ENCODE results near the gene VCAM1. TPM values are rescaled to one million over a fixed set of nuclear protein-coding genes. Genes with fewer than 3 reads are reported as not detected.

VCAM1 gene
- total and polyA plus RNA-seq, 2 of the 8 experiments (the other 6 are each of a cell fraction or from before 2014, with no cell fraction given): 0.21 TPM; not detected in 1

DNA sequence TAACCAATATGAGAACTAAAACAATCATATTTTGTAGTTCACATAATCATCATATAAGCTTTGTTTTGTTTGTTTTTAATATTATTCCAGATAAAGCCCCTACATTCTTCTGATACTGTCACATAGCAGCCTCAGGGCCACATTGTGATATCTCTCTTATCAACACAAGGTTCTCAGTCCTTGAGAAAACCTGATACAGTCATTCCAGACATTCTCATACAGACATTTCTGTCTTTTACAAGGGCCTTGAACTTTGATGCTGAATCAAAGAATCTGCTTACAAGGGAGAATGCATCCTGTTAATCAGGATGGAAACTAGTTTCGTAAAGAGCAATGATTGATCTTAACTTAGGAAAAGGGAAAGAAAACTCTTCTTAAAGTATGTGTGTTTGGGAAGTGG is 12.7 kb upstream of the VCAM1 start:
- Histone ChIP-seq H3K9me3 (ENCODE audit: insufficient read depth in 2 of 2, low read depth in 1 of 2, low read length in 1 of 2) (no peaks in the 10 kb centered on the region), H3K4me2 (ENCODE audit: insufficient read depth in 1 of 2, low read depth in 2 of 2, low read length in 2 of 2) (no peak overlapping the region), H2BK20ac (ENCODE audit: low read length) (no peak overlapping the region), H2BK15ac (ENCODE audit: low read length) (no peak overlapping the region), H4K5ac (ENCODE audit: insufficient read length, low read depth, low read length) (no peak overlapping the region), H3K79me2 (ENCODE audit: control insufficient read depth in 1 of 2, insufficient read depth in 2 of 2, low read length in 2 of 2) (no peaks in the 10 kb centered on the region), H3K23ac (ENCODE audit: insufficient read length) (no peak overlapping the region), H2AFZ (ENCODE audit: low read length) (no peak overlapping the region), H3K18ac (ENCODE audit: extremely low read depth, low read length) (no peak overlapping the region), H2BK12ac (ENCODE audit: low read depth, low read length) (no peak overlapping the region), H2BK5ac (ENCODE audit: low read depth, low read length) (no peak overlapping the region), H4K91ac (replicated peaks; ENCODE audit: insufficient read length, low read length) (no peak overlapping the region), H3K27me3 (replicated peaks in 1 of 4; ENCODE audit: control insufficient read depth in 3 of 4, extremely low read depth in 1 of 4, insufficient read depth in 3 of 4, low read length in 3 of 4) (no peaks in the 10 kb centered on the region), H3K79me1 (ENCODE audit: low read depth, low read length) (no peaks in the 10 kb centered on the region), H3K4ac (replicated peaks; ENCODE audit: insufficient read length, low read depth, low read length) (no peak overlapping the region), H2BK120ac (replicated peaks; ENCODE audit: low read depth, low read length) (no peak overlapping the region), H3K4me1 (replicated peaks in 1 of 4; ENCODE audit: control insufficient read depth in 3 of 4, insufficient read depth in 4 of 4, low read length in 3 of 4) (peaks cover 0 to 5% (median 0%) of the 10 kb centered on the region in 4 experiments; a peak in 1 of 7 replicates), H3K56ac (replicated peaks; ENCODE audit: insufficient read length, low read depth, low read length) (no peak overlapping the region), H3K4me3 (ENCODE audit: extremely low read depth in 1 of 4, insufficient read depth in 2 of 4, low read depth in 3 of 4, low read length in 4 of 4) (no peak overlapping the region), H3K9ac (replicated peaks in 1 of 4; ENCODE audit: extremely low read depth in 1 of 4, low read depth in 3 of 4, low read length in 3 of 4) (no peak overlapping the region), H3K23me2 (ENCODE audit: low read depth, low read length) (no peaks in the 10 kb centered on the region), H2AK5ac (ENCODE audit: low read depth, low read length) (no peak overlapping the region), H4K20me1 (replicated peaks in 1 of 2; ENCODE audit: control insufficient read depth in 1 of 2, insufficient read depth in 2 of 2, low read length in 2 of 2) (no peaks in the 10 kb centered on the region), H3K14ac (ENCODE audit: insufficient read length) (no peak overlapping the region), H3K27ac (ENCODE audit: low read depth, low read length) (no peak overlapping the region), H4K8ac (ENCODE audit: extremely low read depth, insufficient read depth, low read length) (no peak overlapping the region), H3K36me3 (ENCODE audit: control insufficient read depth in 2 of 4, insufficient read depth in 4 of 4, low read length in 3 of 4) (no peaks in the 10 kb centered on the region)
- CTCF ChIA-PET (ENCODE audit: partially characterized antibody): no interaction called here
- POLR2A ChIA-PET (ENCODE audit: partially characterized antibody): no interaction called here
- DNase-seq (ENCODE audit: low read depth in 1 of 2, low spot score in 2 of 2): no peak
- WGBS, 2 experiments (ENCODE audit: extremely low coverage in 1 of 2, insufficient coverage in 1 of 2, insufficient read length in 1 of 2, insufficient replicate concordance in 2 of 2, low coverage in 1 of 2, low lambda C conversion rate in 2 of 2, missing lambda C conversion rate in 1 of 2): 93% methylated on average over 1 of the region's 1 CpG; no CpG with 5 or more reads in 1 of the 2 experiments
- FAIRE-seq: no peak
- TF ChIP-seq RXRA (IDR thresholded peaks at IDR 0.05; ENCODE audit: insufficient read depth, low read depth, low read length) (no peak), POLR2A (IDR thresholded peaks at IDR 0.05; ENCODE audit: control extremely low read depth in 1 of 2, low read depth in 2 of 2, low read length in 2 of 2) (no peak), SIX5 (IDR thresholded peaks at IDR 0.05; ENCODE audit: low read depth, low read length) (no peak), BCL11A (IDR thresholded peaks at IDR 0.05; ENCODE audit: low read depth in 2 of 2, low read length in 2 of 2) (no peak), CBX5 (IDR thresholded peaks at IDR 0.05; ENCODE audit: low read depth, low read length) (no peak), POLR2AphosphoS5 (IDR thresholded peaks at IDR 0.05; ENCODE audit: low read depth, low read length) (no peak), CEBPB (IDR thresholded peaks at IDR 0.05; ENCODE audit: low read depth, low read length) (no peak), BRCA1 (IDR thresholded peaks at IDR 0.05; ENCODE audit: low read depth, low read length) (no peak), TAF7 (optimal IDR thresholded peaks at IDR 0.05; ENCODE audit: borderline replicate concordance, low read depth, low read length) (no peak), SAP30 (IDR thresholded peaks at IDR 0.05; ENCODE audit: insufficient read depth, insufficient replicate concordance, low read length) (no peak), FOSL1 (IDR thresholded peaks at IDR 0.05; ENCODE audit: insufficient read depth, low read depth, low read length) (no peak)
- TF ChIP-seq, protein P1, sequence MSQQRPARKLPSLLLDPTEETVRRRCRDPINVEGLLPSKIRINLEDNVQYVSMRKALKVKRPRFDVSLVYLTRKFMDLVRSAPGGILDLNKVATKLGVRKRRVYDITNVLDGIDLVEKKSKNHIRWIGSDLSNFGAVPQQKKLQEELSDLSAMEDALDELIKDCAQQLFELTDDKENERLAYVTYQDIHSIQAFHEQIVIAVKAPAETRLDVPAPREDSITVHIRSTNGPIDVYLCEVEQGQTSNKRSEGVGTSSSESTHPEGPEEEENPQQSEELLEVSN (IDR thresholded peaks at IDR 0.05): no peak
- TF ChIP-seq, protein P2, sequence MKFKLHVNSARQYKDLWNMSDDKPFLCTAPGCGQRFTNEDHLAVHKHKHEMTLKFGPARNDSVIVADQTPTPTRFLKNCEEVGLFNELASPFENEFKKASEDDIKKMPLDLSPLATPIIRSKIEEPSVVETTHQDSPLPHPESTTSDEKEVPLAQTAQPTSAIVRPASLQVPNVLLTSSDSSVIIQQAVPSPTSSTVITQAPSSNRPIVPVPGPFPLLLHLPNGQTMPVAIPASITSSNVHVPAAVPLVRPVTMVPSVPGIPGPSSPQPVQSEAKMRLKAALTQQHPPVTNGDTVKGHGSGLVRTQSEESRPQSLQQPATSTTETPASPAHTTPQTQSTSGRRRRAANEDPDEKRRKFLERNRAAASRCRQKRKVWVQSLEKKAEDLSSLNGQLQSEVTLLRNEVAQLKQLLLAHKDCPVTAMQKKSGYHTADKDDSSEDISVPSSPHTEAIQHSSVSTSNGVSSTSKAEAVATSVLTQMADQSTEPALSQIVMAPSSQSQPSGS (IDR thresholded peaks at IDR 0.05; ENCODE audit: low read length): no peak

Measured in H1 (cell line).